ENCODE results near the gene MYL7. TPM values are rescaled to one million over a fixed set of nuclear protein-coding genes. Genes with fewer than 3 reads are reported as not detected.
A peak's percentile ranks its signal among the peaks of the same experiment; 100 is the strongest.

Gene MYL7
- total RNA-seq, 2 experiments from 2014 or later: not detected

GRCh38 chr7:44148961-44149536, 7.9 kb upstream of the MYL7 start:
- Histone ChIP-seq H3K4me3 (ENCODE audit: low read length) (no peak overlapping the region), H3K4me1 (ENCODE audit: insufficient read depth, low read length) (peaks cover 20% of the 10 kb centered on the region), H3K27ac (ENCODE audit: low read depth in 1 of 2, low read length in 2 of 2) (no peak overlapping the region), H3K9me3 (ENCODE audit: control insufficient read depth in 1 of 2, insufficient read depth in 1 of 2, low read length in 2 of 2) (peaks cover 0 to 16% of the 10 kb centered on the region in 2 experiments), H3K36me3 (ENCODE audit: insufficient read depth, low read length) (no peaks in the 10 kb centered on the region), H3K27me3 (ENCODE audit: control insufficient read depth in 1 of 2, insufficient read depth in 2 of 2, low read length in 2 of 2) (peaks cover 0 to 8% of the 10 kb centered on the region in 2 experiments)
- ChIA-PET POLR2A (no interaction called here), CTCF (no interaction called here)
- ATAC-seq (ENCODE audit: poor library complexity): no peak
- intact Hi-C loops (cut with DNase I, micrococcal nuclease): no loop called here
- peaks cover 7% of the 10 kb centered on the region for H3K4me1 Mint-ChIP-seq (ENCODE audit: low read depth)
- H3K27ac Mint-ChIP-seq: no peak overlapping the region
- DNase-seq: peak in 1 of 14 experiments; percentile 14
- no peaks in the 10 kb centered on the region for H3K27me3 Mint-ChIP-seq
- no peaks in the 10 kb centered on the region for H3K36me3 Mint-ChIP-seq (ENCODE audit: low read depth)
- H3K4me3 Mint-ChIP-seq: no peak overlapping the region
- H3K9me3 Mint-ChIP-seq: no peaks in the 10 kb centered on the region
- no peak for TF ChIP-seq CTCF (IDR thresholded peaks at IDR 0.05)

GRCh38 chr7:44148166-44148565, 7.0 kb upstream of the MYL7 start:
- POLR2A ChIA-PET: no interaction called here
- no peak for TF ChIP-seq CTCF (IDR thresholded peaks at IDR 0.05)

GRCh38 chr7:44147026-44147991, 6.2 kb upstream of the MYL7 start:
- Histone ChIP-seq H3K4me1 (ENCODE audit: insufficient read depth, low read length) (peaks cover 20% of the 10 kb centered on the region), H3K9me3 (ENCODE audit: control insufficient read depth in 1 of 2, insufficient read depth in 1 of 2, low read length in 2 of 2) (peaks cover 0 to 16% of the 10 kb centered on the region in 2 experiments), H3K27me3 (ENCODE audit: control insufficient read depth in 1 of 2, insufficient read depth in 2 of 2, low read length in 2 of 2) (peaks cover 0 to 8% of the 10 kb centered on the region in 2 experiments), H3K36me3 (ENCODE audit: insufficient read depth, low read length) (no peaks in the 10 kb centered on the region), H3K4me3 (ENCODE audit: low read length) (no peak overlapping the region), H3K27ac (ENCODE audit: low read depth in 1 of 2, low read length in 2 of 2) (no peak overlapping the region)
- H3K9me3 Mint-ChIP-seq: no peaks in the 10 kb centered on the region
- POLR2A ChIA-PET: interaction anchor here (1.0 kb wide), 1 partner anchor 20 kb away, joined by 3 read pairs; no protein-coding TSS in a partner anchor
- H3K27ac Mint-ChIP-seq: no peak overlapping the region
- intact Hi-C loops (cut with DNase I, micrococcal nuclease): no loop called here
- no peaks in the 10 kb centered on the region for H3K27me3 Mint-ChIP-seq
- H3K4me3 Mint-ChIP-seq: peak overlapping the region; percentile 25
- no peaks in the 10 kb centered on the region for H3K36me3 Mint-ChIP-seq (ENCODE audit: low read depth)
- DNase-seq: peak in 1 of 14 experiments; percentile 31
- no peak for TF ChIP-seq CTCF (IDR thresholded peaks at IDR 0.05)
- no peak for ATAC-seq (ENCODE audit: poor library complexity)
- CTCF ChIA-PET: interaction anchor here (1.4 kb wide), 1 partner anchor 54 kb away, joined by 3 read pairs; the partner anchor contains the start of gene YKT6
- peaks cover 7% of the 10 kb centered on the region for H3K4me1 Mint-ChIP-seq (ENCODE audit: low read depth)

More at GRCh38 chr7:44148166-44148565, 7.0 kb upstream of the MYL7 start:
- ATAC-seq (ENCODE audit: poor library complexity) (no peak), DNase-seq (peak in 1 of 14 experiments; percentile 6)
- Histone ChIP-seq H3K27ac (ENCODE audit: low read depth in 1 of 2, low read length in 2 of 2) (no peak overlapping the region), H3K9me3 (ENCODE audit: control insufficient read depth in 1 of 2, insufficient read depth in 1 of 2, low read length in 2 of 2) (peaks cover 0 to 16% of the 10 kb centered on the region in 2 experiments), H3K4me3 (ENCODE audit: low read length) (no peak overlapping the region), H3K27me3 (ENCODE audit: control insufficient read depth in 1 of 2, insufficient read depth in 2 of 2, low read length in 2 of 2) (peaks cover 0 to 8% of the 10 kb centered on the region in 2 experiments), H3K36me3 (ENCODE audit: insufficient read depth, low read length) (no peaks in the 10 kb centered on the region), H3K4me1 (ENCODE audit: insufficient read depth, low read length) (peaks cover 20% of the 10 kb centered on the region)
- intact Hi-C loops (cut with DNase I, micrococcal nuclease): no loop called here
- Mint-ChIP-seq H3K4me3 (no peak overlapping the region), H3K4me1 (ENCODE audit: low read depth) (peaks cover 7% of the 10 kb centered on the region), H3K27me3 (no peaks in the 10 kb centered on the region), H3K9me3 (no peaks in the 10 kb centered on the region), H3K36me3 (ENCODE audit: low read depth) (no peaks in the 10 kb centered on the region), H3K27ac (no peak overlapping the region)
- CTCF ChIA-PET: no interaction called here

Data from CD4-positive, alpha-beta T cell (primary cell).